ENCODE data around the gene TMEM201.

DNA sequence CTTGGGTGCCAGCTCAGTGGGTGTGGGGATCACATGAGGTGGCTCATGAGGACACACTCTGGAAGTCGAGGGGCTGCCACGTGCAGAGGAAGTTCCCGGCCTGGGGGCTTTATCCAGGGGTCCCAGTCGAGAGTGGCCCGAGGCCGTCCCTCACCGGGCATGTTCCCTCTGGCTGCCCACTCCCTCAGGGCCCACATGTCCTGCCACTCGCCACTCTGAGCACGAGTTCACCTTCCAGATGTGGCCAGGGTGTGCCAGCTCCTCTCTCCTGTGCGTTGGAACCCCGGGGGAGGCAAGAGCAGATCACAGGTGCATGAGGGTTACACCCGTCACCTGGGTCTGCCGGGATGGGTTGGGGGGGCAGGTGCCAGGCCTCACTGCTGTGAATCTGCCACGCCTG is 14.6 kb downstream of the TMEM201 start:
- TF ChIP-seq, protein P1, sequence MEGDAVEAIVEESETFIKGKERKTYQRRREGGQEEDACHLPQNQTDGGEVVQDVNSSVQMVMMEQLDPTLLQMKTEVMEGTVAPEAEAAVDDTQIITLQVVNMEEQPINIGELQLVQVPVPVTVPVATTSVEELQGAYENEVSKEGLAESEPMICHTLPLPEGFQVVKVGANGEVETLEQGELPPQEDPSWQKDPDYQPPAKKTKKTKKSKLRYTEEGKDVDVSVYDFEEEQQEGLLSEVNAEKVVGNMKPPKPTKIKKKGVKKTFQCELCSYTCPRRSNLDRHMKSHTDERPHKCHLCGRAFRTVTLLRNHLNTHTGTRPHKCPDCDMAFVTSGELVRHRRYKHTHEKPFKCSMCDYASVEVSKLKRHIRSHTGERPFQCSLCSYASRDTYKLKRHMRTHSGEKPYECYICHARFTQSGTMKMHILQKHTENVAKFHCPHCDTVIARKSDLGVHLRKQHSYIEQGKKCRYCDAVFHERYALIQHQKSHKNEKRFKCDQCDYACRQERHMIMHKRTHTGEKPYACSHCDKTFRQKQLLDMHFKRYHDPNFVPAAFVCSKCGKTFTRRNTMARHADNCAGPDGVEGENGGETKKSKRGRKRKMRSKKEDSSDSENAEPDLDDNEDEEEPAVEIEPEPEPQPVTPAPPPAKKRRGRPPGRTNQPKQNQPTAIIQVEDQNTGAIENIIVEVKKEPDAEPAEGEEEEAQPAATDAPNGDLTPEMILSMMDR (conservative IDR thresholded peaks at IDR 0.05; ENCODE audit: low read depth, low read length): no peak
- TF ChIP-seq POLR2A (IDR thresholded peaks at IDR 0.05; ENCODE audit: low read depth, low read length): no peak
- TF ChIP-seq SMC3 (IDR thresholded peaks at IDR 0.05; ENCODE audit: low read depth, low read length): no peak
- TF ChIP-seq RAD21 (IDR thresholded peaks at IDR 0.05; ENCODE audit: low read length): no peak
- TF ChIP-seq CEBPB (IDR thresholded peaks at IDR 0.05; ENCODE audit: low read depth, low read length): no peak
- no peak for TF ChIP-seq MAFK (IDR thresholded peaks at IDR 0.05; ENCODE audit: low read depth, low read length)
- TF ChIP-seq MAZ (IDR thresholded peaks at IDR 0.05; ENCODE audit: borderline replicate concordance, low read depth, low read length): no peak
- TF ChIP-seq RCOR1 (IDR thresholded peaks at IDR 0.05; ENCODE audit: insufficient replicate concordance, low read length): no peak
- TF ChIP-seq, protein P2, sequence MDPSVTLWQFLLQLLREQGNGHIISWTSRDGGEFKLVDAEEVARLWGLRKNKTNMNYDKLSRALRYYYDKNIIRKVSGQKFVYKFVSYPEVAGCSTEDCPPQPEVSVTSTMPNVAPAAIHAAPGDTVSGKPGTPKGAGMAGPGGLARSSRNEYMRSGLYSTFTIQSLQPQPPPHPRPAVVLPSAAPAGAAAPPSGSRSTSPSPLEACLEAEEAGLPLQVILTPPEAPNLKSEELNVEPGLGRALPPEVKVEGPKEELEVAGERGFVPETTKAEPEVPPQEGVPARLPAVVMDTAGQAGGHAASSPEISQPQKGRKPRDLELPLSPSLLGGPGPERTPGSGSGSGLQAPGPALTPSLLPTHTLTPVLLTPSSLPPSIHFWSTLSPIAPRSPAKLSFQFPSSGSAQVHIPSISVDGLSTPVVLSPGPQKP (IDR thresholded peaks at IDR 0.05; ENCODE audit: borderline replicate concordance, low read depth, low read length): no peak
- no peak for TF ChIP-seq NFE2L2 (IDR thresholded peaks at IDR 0.05; ENCODE audit: low read depth, low read length)
- TF ChIP-seq MXI1 (IDR thresholded peaks at IDR 0.05; ENCODE audit: borderline replicate concordance, low read depth, low read length): no peak
- TF ChIP-seq BHLHE40 (IDR thresholded peaks at IDR 0.05; ENCODE audit: low read depth, low read length): no peak
- TF ChIP-seq, protein P3, sequence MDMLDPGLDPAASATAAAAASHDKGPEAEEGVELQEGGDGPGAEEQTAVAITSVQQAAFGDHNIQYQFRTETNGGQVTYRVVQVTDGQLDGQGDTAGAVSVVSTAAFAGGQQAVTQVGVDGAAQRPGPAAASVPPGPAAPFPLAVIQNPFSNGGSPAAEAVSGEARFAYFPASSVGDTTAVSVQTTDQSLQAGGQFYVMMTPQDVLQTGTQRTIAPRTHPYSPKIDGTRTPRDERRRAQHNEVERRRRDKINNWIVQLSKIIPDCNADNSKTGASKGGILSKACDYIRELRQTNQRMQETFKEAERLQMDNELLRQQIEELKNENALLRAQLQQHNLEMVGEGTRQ (IDR thresholded peaks at IDR 0.05; ENCODE audit: low read depth, low read length): no peak
- no peak for TF ChIP-seq RFX5 (IDR thresholded peaks at IDR 0.05; ENCODE audit: low read depth, low read length)

All from IMR-90 (cell line).